Small intestine (tissue), 7 donors: Measurements from ENCODE around the gene ZNF691. TPM values are rescaled to one million over a fixed set of nuclear protein-coding genes. Genes with fewer than 3 reads are reported as not detected.

Experiments
- DNase-seq, 2 donors: peaks; one replicate each; pipeline versions ENCODE4 v3.0.0 to v3.0.0-alpha.2; 2013
- FAIRE-seq: peaks from 2 replicates; lab custom pipeline; 2012; peaks lifted over from hg19 to GRCh38; lab: Jason Lieb, UNC
- H3K27ac ChIP-seq, 3 donors: one replicate each; pipeline ENCODE4 v1.5.1; 2013; ENCODE audit warnings: low read length in 2 of 3, mild to moderate bottlenecking in 2 of 3, control low read depth in 1 of 3, inconsistent platforms in 1 of 3, low read depth in 1 of 3, moderate library complexity in 1 of 3
- H3K27me3 ChIP-seq, 3 donors: one replicate each; pipeline ENCODE4 v1.6.1; 2013; ENCODE audit warnings: low read length in 3 of 3, inconsistent platforms in 1 of 3; ENCODE audit not compliant: control insufficient read depth in 3 of 3, insufficient read depth in 3 of 3
- H3K36me3 ChIP-seq, 3 donors: one replicate each; pipeline ENCODE4 v1.6.1; 2013; ENCODE audit warnings: low read length in 3 of 3, inconsistent platforms in 1 of 3, low read depth in 1 of 3, mild to moderate bottlenecking in 1 of 3, moderate library complexity in 1 of 3; ENCODE audit not compliant: control insufficient read depth in 3 of 3, insufficient read depth in 2 of 3
- H3K4me1 ChIP-seq, 3 donors: one replicate each; pipeline ENCODE4 v1.6.1; 2013; ENCODE audit warnings: low read length in 2 of 3, inconsistent platforms in 1 of 3, low read depth in 1 of 3, mild to moderate bottlenecking in 1 of 3, moderate library complexity in 1 of 3; ENCODE audit not compliant: control insufficient read depth in 3 of 3, insufficient read depth in 2 of 3
- H3K4me3 ChIP-seq, 3 donors: one replicate each; pipeline ENCODE4 v1.5.1; 2013; ENCODE audit warnings: low read length in 3 of 3, control low read depth in 1 of 3, inconsistent platforms in 1 of 3, low read depth in 1 of 3, mild to moderate bottlenecking in 1 of 3, moderate library complexity in 1 of 3
- H3K9me3 ChIP-seq, 2 donors: one replicate each; pipeline ENCODE4 v1.6.1; 2013; ENCODE audit warnings: low read depth in 1 of 2, low read length in 1 of 2; ENCODE audit not compliant: control insufficient read depth in 2 of 2, insufficient read depth in 1 of 2
- WGBS, 3 donors: extraction: QIAGEN DNeasy Blood & Tissue Kit; methylation state at CpG; one replicate each; pipeline ENCODE4 v1.1.7; 2013; 5-methylcytosine and 5-hydroxymethylcytosine counted together
- polyA plus RNA-seq, 4 donors: library from polyadenylated mRNA; stranded (reverse) in 3 of 4; unstranded in 1 of 4; fragments of 200-250 nt in 3 of 4; fragments of 120-200 nt in 1 of 4; gene quantifications; one replicate each; pipeline versions ENCODE4 v1.2.1 to v1.2.3, GENCODE V29; 2013
- donor health status: healthy with polysubstance abuse.
- donor health status: control.
- donor health status: control.
- donor health status: Bipolar disorder and iron deficiency.
- donor health status: healthy.

ZNF691 gene
- polyA plus RNA-seq, 4 donors: 5.4 to 10.6 (median 6.3) TPM

DNA sequence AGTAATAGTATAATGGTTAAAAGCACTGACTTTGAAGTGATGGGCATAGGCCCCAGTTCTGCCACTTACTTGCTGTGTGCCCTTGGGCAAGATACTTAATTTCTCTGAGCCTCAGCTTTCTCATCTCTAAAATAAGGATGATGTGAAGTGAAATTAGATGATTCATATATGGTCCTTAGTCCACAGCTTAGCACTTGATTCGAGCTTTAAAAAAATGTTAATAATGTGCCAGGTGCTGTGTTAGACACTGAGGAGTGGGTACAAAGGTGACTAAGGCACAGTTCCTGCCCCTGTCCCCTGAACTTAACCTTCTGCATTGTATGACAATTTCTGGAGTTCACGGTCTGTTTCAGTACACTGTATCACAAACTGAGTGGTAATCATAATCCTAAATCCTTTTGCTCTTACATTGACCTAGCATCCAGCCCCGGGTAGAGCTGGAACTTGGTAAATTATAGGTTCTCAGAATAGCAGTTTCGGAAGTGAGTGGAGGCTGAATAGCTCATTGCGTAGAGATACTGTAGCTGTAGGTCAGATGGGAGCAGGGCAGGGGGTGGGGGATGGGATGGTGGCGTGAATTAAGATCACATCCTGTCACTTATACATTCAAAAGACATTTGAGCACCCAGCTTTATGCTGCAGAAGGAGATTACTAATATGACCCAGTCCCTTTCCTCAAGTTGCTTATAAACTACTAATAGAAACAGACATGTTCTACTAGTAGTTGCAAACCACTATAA is 1.5 kb downstream of the ZNF691 start:
- no peak overlapping the region for H3K4me3 ChIP-seq
- FAIRE-seq (no peak), DNase-seq (no peak)
- peaks cover 0 to 8% of the 10 kb centered on the region in 2 donors for H3K9me3 ChIP-seq
- no peak overlapping the region for H3K27ac ChIP-seq
- H3K4me1 ChIP-seq: peaks cover 2 to 7% (median 2%) of the 10 kb centered on the region in 3 donors
- WGBS, 3 donors: 54 to 68% (median 59%) methylated on average over 6 of the region's 6 CpGs
- H3K27me3 ChIP-seq: no peaks in the 10 kb centered on the region
- H3K36me3 ChIP-seq: peaks cover 3 to 13% (median 5%) of the 10 kb centered on the region in 3 donors

GRCh38 chr1:42848823-42849537 is 2.6 kb downstream of the ZNF691 start:
- peaks cover 3 to 10% (median 5%) of the 10 kb centered on the region in 3 donors for H3K36me3 ChIP-seq
- no peak overlapping the region for H3K4me3 ChIP-seq
- H3K27me3 ChIP-seq: no peaks in the 10 kb centered on the region
- peaks cover 2 to 7% (median 2%) of the 10 kb centered on the region in 3 donors for H3K4me1 ChIP-seq
- H3K9me3 ChIP-seq: peaks cover 0 to 8% of the 10 kb centered on the region in 2 donors
- no peak for FAIRE-seq
- no peak for DNase-seq
- no peak overlapping the region for H3K27ac ChIP-seq
- 89 to 99% (median 97%) methylated on average over 2 of the region's 2 CpGs for WGBS, 3 donors

GRCh38 chr1:42849944-42850343 is 3.5 kb downstream of the ZNF691 start:
- FAIRE-seq (no peak), DNase-seq (no peak)
- peaks cover 3 to 10% (median 5%) of the 10 kb centered on the region in 3 donors for H3K36me3 ChIP-seq
- peaks cover 0 to 8% of the 10 kb centered on the region in 2 donors for H3K9me3 ChIP-seq
- no peaks in the 10 kb centered on the region for H3K27me3 ChIP-seq
- H3K4me3 ChIP-seq: no peak overlapping the region
- peaks cover 2 to 7% (median 2%) of the 10 kb centered on the region in 3 donors for H3K4me1 ChIP-seq
- no peak overlapping the region for H3K27ac ChIP-seq
- WGBS, 3 donors: 96 to 98% (median 98%) methylated on average over 5 of the region's 5 CpGs

DNA sequence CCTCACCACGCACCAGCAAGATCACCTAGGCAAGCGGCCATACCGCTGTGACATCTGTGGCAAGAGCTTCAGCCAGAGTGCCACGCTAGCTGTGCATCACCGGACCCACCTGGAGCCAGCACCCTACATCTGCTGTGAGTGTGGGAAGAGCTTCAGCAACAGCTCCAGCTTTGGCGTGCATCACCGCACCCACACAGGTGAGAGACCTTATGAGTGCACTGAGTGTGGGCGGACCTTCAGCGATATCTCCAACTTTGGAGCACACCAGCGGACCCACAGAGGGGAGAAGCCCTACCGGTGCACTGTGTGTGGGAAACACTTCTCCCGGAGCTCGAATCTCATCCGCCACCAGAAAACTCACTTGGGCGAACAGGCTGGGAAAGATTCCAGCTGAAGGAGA is 5.0 kb downstream of the ZNF691 start:
- 93 to 98% (median 97%) methylated on average over 15 of the region's 15 CpGs for WGBS, 3 donors
- no peak overlapping the region for H3K4me3 ChIP-seq

GRCh38 chr1:42851960-42852607 is 5.7 kb downstream of the ZNF691 start:
- no peak for DNase-seq
- no peak overlapping the region for H3K27ac ChIP-seq
- H3K9me3 ChIP-seq: peaks cover 0 to 15% of the 10 kb centered on the region in 2 donors
- peaks cover 3 to 10% (median 5%) of the 10 kb centered on the region in 3 donors for H3K36me3 ChIP-seq
- no peaks in the 10 kb centered on the region for H3K27me3 ChIP-seq
- H3K4me3 ChIP-seq: no peak overlapping the region
- WGBS, 3 donors: 91 to 98% (median 93%) methylated on average over 2 of the region's 2 CpGs
- peaks cover 2 to 5% (median 2%) of the 10 kb centered on the region in 3 donors for H3K4me1 ChIP-seq
- no peak for FAIRE-seq

More for the DNA sequence above, 5.0 kb downstream of the ZNF691 start:
- Histone ChIP-seq H3K27ac (no peak overlapping the region), H3K27me3 (no peaks in the 10 kb centered on the region), H3K9me3 (peaks cover 0 to 9% of the 10 kb centered on the region in 2 donors), H3K36me3 (peaks cover 3 to 10% (median 5%) of the 10 kb centered on the region in 3 donors), H3K4me1 (peaks cover 2 to 7% (median 2%) of the 10 kb centered on the region in 3 donors)
- no peak for DNase-seq
- FAIRE-seq: no peak

DNA sequence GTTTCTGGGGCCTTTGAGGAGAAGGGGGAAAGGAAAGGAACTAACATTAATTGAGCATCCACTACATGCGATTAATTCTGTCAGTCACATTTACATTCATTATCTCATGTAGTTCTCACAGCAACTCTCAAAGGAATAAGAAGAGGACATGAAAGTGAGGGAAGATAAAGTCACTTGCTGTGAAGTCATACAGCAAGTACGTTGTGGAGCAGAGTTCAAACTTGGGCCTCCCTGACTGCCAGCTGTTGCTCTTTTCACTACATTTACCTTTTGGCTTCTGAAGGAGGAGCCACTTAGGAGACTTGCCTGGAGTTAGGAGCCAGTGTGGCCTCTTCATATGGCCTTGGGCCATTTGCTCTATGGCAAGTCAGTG is 6.2 kb downstream of the ZNF691 start:
- Histone ChIP-seq H3K27me3 (no peaks in the 10 kb centered on the region), H3K4me3 (no peak overlapping the region), H3K9me3 (peaks cover 0 to 18% of the 10 kb centered on the region in 2 donors), H3K4me1 (peaks cover 0 to under 1% (median 0%) of the 10 kb centered on the region in 3 donors), H3K27ac (no peak overlapping the region), H3K36me3 (peaks cover 3 to 10% (median 5%) of the 10 kb centered on the region in 3 donors)
- FAIRE-seq (no peak), DNase-seq (peak; percentile 20 to 36)
- 38 to 52% (median 44%) methylated on average over 2 of the region's 2 CpGs for WGBS, 3 donors

GRCh38 chr1:42853116-42853884 is 6.9 kb downstream of the ZNF691 start:
- Histone ChIP-seq H3K36me3 (peaks cover 3 to 10% (median 5%) of the 10 kb centered on the region in 3 donors), H3K4me3 (no peak overlapping the region), H3K4me1 (no peaks in the 10 kb centered on the region), H3K27me3 (no peaks in the 10 kb centered on the region), H3K9me3 (peaks cover 0 to 18% of the 10 kb centered on the region in 2 donors), H3K27ac (no peak overlapping the region)
- FAIRE-seq (no peak), DNase-seq (no peak)
- 74 to 83% (median 80%) methylated on average over 6 of the region's 6 CpGs for WGBS, 3 donors
